HUES6 (cell line): ENCODE measurements around the gene ADCYAP1R1.

Source experiments
- H3K27ac ChIP-seq: 2 replicates; pipeline ENCODE4 v1.7.0; 2013; ENCODE audit warnings: low read depth, mild to moderate bottlenecking, low read length, inconsistent platforms
- H3K27me3 ChIP-seq: 2 replicates; pipeline ENCODE4 v1.6.1; 2013; ENCODE audit warnings: low read length; ENCODE audit not compliant: control insufficient read depth, insufficient read depth
- H3K36me3 ChIP-seq: 2 replicates; pipeline ENCODE4 v1.6.1; 2013; ENCODE audit warnings: low read length; ENCODE audit not compliant: control insufficient read depth, insufficient read depth
- H3K4me1 ChIP-seq: 2 replicates; pipeline ENCODE4 v1.6.1; 2013; ENCODE audit warnings: low read length; ENCODE audit not compliant: control insufficient read depth, insufficient read depth
- H3K4me3 ChIP-seq: 2 replicates; pipeline ENCODE4 v1.5.1; 2013; ENCODE audit warnings: low read depth, low read length
- H3K9ac ChIP-seq: one replicate; pipeline ENCODE4 v1.6.1; 2013; ENCODE audit warnings: mild to moderate bottlenecking, low read length
- H3K9me3 ChIP-seq: 2 replicates; pipeline ENCODE4 v1.6.1; 2013; ENCODE audit warnings: low read depth, low read length; ENCODE audit not compliant: control insufficient read depth, insufficient read depth

The ADCYAP1R1 gene

DNA sequence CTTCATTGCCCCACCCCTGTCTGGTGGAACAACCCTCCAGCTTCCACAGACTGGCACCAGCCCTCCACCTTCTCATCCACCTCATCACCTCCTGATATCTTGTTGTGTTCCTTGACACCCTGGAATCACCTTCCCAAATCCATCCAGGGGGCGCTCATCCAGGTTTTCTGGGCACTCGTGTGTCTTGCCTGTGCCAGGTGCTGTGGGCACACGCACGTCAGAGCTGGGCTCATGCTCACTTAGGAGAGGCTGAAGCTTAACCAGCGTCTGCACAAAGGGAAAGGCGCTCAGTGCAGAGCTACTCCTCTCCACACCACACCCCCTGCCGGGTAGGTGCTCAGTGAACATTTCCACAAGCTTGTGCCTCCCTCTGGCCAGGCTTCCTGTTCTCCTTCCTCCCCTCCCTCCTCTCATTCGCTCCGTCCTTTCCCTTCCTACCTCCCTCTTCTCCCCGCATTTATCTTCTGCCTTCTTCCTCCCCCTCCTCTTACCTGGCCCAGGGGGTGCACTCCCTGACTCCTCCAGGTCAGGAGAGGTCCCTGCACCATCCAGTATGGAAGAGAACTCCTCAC lies 4.8 kb downstream of the ADCYAP1R1 start:
- Histone ChIP-seq H3K4me1 (peaks cover 22% of the 10 kb centered on the region), H3K9me3 (no peaks in the 10 kb centered on the region), H3K4me3 (no peak overlapping the region), H3K27ac (no peak overlapping the region), H3K27me3 (peaks cover 29% of the 10 kb centered on the region), H3K36me3 (no peaks in the 10 kb centered on the region), H3K9ac (no peak overlapping the region)

DNA sequence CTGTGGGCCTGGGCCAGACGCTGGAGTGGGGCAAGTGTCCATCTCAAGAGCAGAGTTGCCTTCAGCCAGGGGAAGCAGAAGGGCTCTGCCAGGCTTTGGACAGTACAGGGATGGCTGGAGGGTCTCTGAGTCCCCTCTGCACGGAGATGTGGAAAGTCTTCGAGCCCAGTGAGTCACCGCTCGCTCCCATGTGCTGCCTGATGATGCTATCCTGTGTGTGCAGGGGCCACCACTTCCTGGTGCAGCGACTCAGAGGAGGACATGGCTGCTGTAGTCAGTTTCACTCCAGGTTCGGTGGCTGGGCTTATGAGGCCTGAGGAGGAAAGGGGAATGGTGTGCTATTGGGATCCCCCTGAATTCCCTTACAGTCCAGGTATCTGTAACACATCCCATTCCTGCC lies 6.0 kb downstream of the ADCYAP1R1 start:
- Histone ChIP-seq H3K27ac (no peak overlapping the region), H3K9ac (no peak overlapping the region), H3K36me3 (no peaks in the 10 kb centered on the region), H3K27me3 (peaks cover 20% of the 10 kb centered on the region), H3K4me1 (peaks cover 19% of the 10 kb centered on the region), H3K4me3 (no peak overlapping the region), H3K9me3 (no peaks in the 10 kb centered on the region)

DNA sequence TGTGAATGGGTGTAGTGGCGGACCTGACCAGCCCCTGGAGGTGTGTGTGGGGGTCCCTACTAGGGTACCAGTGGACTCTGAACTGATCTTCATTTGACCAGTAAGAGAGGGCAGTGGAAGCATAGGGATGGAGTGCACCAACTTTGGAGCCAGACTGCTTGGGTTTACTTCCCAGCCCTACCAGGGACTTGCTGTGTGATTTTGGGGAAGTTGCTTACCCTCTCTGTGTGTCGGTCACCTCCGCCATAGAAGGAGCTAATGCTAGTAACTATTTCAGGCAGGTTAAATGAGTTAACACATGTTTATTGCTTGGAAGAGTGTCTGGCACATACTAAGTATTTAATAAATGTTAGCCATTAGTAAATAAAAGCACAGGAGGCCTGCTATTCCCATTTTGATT lies 6.6 kb downstream of the ADCYAP1R1 start:
- Histone ChIP-seq H3K4me3 (no peak overlapping the region), H3K4me1 (peaks cover 15% of the 10 kb centered on the region; the same call in 1 of the 2 replicates), H3K9me3 (no peaks in the 10 kb centered on the region), H3K27ac (no peak overlapping the region), H3K9ac (no peak overlapping the region), H3K36me3 (no peaks in the 10 kb centered on the region), H3K27me3 (peaks cover 14% of the 10 kb centered on the region)

DNA sequence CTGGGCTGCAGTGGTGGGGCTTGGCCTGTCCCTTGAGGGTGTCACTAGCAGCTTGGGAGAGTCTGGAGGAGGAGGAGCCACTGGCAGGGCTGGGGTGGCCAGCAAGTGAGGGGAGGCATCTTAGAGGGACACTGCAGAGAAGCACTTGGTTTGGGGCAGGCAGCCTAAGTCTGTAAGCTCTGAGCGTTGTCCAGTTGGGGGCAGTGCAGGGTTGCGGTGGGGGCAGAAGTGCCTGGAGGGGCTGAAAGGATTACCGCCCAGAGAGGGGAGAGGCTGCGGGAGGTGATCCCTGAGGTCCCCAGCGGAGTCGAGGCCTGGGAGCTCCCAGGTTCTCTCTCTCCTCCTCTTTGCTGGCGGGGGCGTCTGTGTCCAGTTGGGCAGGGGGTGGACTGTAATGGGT lies 7.4 kb downstream of the ADCYAP1R1 start:
- H3K27ac ChIP-seq: no peak overlapping the region
- H3K9ac ChIP-seq: no peak overlapping the region
- no peaks in the 10 kb centered on the region for H3K36me3 ChIP-seq
- H3K4me1 ChIP-seq: peaks cover 15% of the 10 kb centered on the region; the same call in 1 of the 2 replicates
- no peak overlapping the region for H3K4me3 ChIP-seq
- H3K27me3 ChIP-seq: peaks cover 6% of the 10 kb centered on the region
- H3K9me3 ChIP-seq: no peaks in the 10 kb centered on the region

DNA sequence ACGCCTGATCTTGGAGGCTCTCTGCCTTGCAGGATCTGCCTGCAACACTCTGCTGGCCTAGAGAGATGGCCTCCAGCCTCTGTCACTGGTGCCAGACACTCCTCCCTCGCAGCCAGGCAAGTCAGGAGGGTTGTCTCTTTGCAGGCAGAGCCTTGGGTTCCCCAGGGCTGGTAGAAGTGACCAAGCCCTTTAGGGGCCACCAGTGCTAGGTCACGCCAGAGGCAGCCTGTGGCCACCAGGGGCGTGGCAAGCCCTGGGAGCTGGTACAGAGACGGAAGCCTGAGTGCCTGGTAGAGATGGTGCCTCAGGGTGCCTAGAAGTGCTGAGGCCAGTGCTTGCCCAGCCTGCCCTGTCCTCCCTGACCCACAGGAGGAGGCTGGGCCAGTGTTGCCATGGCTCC lies 9.1 kb downstream of the ADCYAP1R1 start:
- Histone ChIP-seq H3K9me3 (no peaks in the 10 kb centered on the region), H3K4me1 (peaks cover 15% of the 10 kb centered on the region; the same call in 1 of the 2 replicates), H3K36me3 (no peaks in the 10 kb centered on the region), H3K9ac (no peak overlapping the region), H3K4me3 (no peak overlapping the region), H3K27ac (no peak overlapping the region), H3K27me3 (no peaks in the 10 kb centered on the region)

DNA sequence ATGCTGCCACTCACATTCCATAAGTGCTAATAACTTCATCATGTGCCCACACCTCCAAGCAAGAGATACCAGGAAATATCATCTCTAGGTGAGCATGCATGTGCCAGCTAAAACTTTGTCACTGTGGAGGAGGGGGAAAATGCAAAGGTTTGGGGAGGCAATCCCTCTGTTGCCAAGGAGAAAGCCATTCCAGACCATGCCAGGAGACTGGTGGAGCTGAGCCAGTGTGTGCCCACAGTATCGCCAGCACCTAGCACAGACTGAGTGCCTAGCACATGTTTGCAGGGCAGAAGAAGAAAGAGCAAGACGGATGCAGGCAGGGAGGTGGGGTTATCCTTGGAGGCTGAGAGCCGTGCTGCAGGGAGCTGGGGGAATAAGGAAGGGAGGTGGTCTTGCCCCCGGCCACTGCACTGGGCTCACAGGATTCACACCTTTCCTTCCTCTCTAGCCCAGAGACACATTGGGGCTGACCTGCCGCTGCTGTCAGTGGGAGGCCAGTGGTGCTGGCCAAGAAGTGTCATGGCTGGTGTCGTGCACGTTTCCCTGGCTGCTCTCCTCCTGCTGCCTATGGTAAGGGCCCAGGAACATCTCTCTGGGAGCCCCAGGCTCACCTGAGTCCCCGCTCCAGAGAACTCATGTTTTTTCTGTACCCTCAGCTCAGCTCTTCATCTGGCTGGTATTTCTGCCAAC lies 10.8 kb downstream of the ADCYAP1R1 start:
- H3K36me3 ChIP-seq: no peaks in the 10 kb centered on the region
- H3K4me1 ChIP-seq: peaks cover 7% of the 10 kb centered on the region; the same call in 1 of the 2 replicates
- H3K4me3 ChIP-seq: no peak overlapping the region
- H3K9me3 ChIP-seq: no peaks in the 10 kb centered on the region
- H3K27me3 ChIP-seq: no peaks in the 10 kb centered on the region
- no peak overlapping the region for H3K9ac ChIP-seq
- H3K27ac ChIP-seq: no peak overlapping the region

DNA sequence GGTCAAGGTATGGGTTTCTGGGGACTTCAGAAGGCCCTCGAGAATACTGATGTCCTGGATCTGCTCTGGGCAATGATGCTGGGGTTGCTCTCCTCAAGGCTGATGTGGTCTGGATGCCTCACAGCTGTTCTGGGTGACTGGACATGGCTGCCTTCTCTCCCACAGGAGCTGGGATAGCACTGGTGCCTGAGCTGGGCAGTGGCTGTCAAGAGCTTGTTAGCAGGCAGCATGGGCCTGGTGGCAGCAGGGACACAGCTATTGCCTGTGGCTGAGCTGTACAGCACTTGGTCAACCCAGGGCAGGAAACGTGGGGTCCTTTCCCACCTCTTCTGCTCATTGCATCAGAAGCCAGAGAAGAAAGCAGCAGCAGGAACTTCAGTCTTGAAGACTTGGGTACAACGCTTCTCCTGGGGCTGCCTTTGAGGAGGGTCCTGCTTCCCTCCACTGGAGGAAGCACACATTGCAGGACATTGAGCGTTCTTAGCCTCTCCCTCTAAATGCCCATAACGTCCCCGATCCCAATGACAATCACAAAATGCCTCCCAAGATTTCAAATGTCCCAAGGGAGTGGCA lies 13.0 kb downstream of the ADCYAP1R1 start:
- Histone ChIP-seq H3K27ac (no peak overlapping the region), H3K9me3 (no peaks in the 10 kb centered on the region), H3K4me3 (no peak overlapping the region), H3K36me3 (no peaks in the 10 kb centered on the region), H3K9ac (no peak overlapping the region), H3K27me3 (no peaks in the 10 kb centered on the region), H3K4me1 (peaks cover 7% of the 10 kb centered on the region; the same call in 1 of the 2 replicates)

DNA sequence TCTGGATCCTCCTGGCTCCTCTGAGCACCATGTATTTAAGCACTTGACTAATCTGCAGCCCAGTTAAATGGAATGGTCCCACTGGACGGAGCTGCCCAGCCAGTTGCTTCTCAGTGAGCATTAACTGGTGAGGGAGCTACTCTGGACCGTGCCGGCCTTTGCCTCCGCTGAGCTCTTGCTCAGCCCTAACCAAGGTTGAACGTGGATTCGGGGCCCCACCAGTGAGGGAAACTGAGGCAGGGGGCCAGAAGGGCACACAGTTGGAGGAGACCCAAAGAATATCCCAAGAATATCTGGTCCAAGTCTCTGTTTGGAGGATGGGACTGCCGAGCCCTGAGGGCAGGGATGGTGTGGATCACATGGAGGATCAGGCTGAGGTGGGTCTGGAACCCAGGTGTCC lies 13.7 kb downstream of the ADCYAP1R1 start:
- no peaks in the 10 kb centered on the region for H3K9me3 ChIP-seq
- no peaks in the 10 kb centered on the region for H3K27me3 ChIP-seq
- no peak overlapping the region for H3K9ac ChIP-seq
- no peaks in the 10 kb centered on the region for H3K36me3 ChIP-seq
- H3K27ac ChIP-seq: no peak overlapping the region
- peaks cover 6% of the 10 kb centered on the region; the same call in 1 of the 2 replicates for H3K4me1 ChIP-seq
- H3K4me3 ChIP-seq: no peak overlapping the region

DNA sequence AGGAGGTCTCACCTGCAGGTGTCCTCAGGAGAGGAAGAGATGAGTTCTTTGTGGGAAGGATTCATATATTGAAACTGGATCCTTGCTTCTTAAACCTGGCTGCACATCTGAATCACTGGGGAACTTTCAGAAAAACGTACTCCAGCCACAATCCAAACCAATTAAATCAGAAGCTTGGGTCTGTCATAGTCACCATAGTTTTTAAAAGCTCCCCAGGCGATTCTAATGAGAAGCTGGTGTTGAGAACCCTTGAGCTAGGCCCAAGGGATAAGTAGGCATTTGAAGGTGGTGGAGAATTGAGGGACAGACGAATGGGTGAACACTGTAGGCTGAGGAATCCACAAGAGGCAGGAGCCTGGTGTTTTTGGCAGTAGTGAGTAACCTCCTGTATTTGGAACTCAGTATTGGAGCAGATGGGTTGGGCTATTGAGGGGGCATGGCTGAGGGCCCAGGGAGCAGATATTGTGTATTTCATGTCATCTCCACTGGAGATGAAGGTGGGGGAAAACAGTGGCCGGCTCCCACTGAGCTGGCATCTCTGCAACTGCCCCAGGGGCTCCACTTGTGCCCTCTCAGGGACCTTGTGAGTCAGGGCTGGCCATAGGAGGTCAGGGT lies 14.5 kb downstream of the ADCYAP1R1 start:
- Histone ChIP-seq H3K4me3 (no peak overlapping the region), H3K9me3 (no peaks in the 10 kb centered on the region), H3K27ac (no peak overlapping the region), H3K4me1 (no peaks in the 10 kb centered on the region), H3K36me3 (no peaks in the 10 kb centered on the region), H3K9ac (no peak overlapping the region), H3K27me3 (no peaks in the 10 kb centered on the region)

DNA sequence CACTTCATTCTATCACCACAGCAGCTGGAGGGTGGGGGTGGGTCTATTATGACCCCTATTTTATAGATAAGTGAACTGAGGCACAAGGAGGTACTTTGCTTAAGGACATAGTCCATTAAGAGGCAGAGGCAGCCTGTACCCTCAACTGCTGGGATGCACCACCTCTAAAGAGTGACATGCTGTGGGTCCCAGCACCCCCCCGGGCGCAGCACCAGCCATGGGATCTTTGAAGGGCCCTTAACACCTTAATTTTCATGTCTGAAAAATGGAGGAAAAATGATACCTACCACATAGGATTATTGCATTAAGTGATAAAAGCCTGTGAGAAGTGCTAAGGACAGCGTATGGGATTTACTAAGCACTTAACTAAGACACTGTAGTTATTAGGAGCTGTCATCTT lies 15.4 kb downstream of the ADCYAP1R1 start:
- no peak overlapping the region for H3K4me3 ChIP-seq
- no peaks in the 10 kb centered on the region for H3K27me3 ChIP-seq
- H3K9ac ChIP-seq: no peak overlapping the region
- H3K27ac ChIP-seq: no peak overlapping the region
- H3K36me3 ChIP-seq: no peaks in the 10 kb centered on the region
- no peaks in the 10 kb centered on the region for H3K9me3 ChIP-seq
- no peaks in the 10 kb centered on the region for H3K4me1 ChIP-seq

DNA sequence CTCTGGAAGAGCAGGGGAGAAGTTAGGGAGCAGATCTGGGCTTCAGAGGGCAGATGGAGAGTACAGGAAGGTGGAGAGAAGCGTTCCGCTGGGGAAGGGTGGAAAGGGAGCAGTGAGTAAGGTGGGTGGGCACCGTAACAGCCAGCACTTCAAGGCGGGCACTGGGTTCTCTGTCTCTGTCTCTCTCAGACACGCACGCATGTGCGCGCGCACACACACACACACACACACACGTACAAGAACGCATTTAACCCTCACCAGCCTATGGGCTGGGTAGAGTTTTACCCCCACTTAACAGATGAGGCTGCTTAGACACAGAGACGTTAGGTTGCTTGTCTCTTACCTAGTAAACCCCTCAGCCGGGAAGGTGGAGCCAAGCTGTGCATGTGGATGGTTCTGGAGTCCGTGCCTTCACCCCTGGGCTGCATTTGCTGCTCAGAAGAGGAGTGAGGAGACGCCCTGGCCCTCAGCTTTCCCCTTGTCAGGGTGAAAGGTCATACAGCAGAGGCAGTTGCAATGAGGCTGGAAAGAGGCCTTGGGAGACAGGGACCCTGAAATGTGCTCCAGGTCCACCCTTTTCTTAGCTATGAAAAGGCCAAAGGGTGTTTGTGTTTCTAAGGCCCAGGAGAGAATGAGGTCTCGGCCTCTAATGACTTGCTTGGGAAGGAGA lies 16.0 kb downstream of the ADCYAP1R1 start:
- H3K9ac ChIP-seq: no peak overlapping the region

More for the DNA sequence above, 16.0 kb downstream of the ADCYAP1R1 start:
- H3K27ac ChIP-seq: no peak overlapping the region
- no peaks in the 10 kb centered on the region for H3K27me3 ChIP-seq
- no peaks in the 10 kb centered on the region for H3K9me3 ChIP-seq
- H3K36me3 ChIP-seq: no peaks in the 10 kb centered on the region
- H3K4me3 ChIP-seq: no peak overlapping the region
- H3K4me1 ChIP-seq: no peaks in the 10 kb centered on the region
